C1 segment of cervical spinal cord (tissue), 14 donors: ENCODE measurements around the gene IRX3.
"Not testable (repeated sequence)": the region's sequence is repeated elsewhere in the genome, so short reads cannot be mapped to it uniquely, and the experiment has no call there.

Experiments used
- DNase-seq, 14 donors: peaks; one replicate each; lab custom pipeline; 2025; lab: John Stamatoyannopoulos, UW

IRX3 gene

GRCh38 chr16:54277845-54278703 is 8.5 kb downstream of the IRX3 start:
- DNase-seq, result peak in 4 of 14 donors; percentile 20 to 60 (median 44)

GRCh38 chr16:54275956-54276355 is 10.6 kb downstream of the IRX3 start:
- no peak for DNase-seq

- no peak for DNase-seq
These were observed 13.0 kb downstream of the IRX3 start for GRCh38 chr16:54273566-54273965.

GRCh38 chr16:54270711-54271110 is 15.9 kb downstream of the IRX3 start:
- no peak for DNase-seq

GRCh38 chr16:54269461-54269860 is 17.1 kb downstream of the IRX3 start:
- DNase-seq, result no peak

- DNase-seq, result no peak
These were observed 17.8 kb downstream of the IRX3 start for GRCh38 chr16:54268766-54269165.

GRCh38 chr16:54268340-54268739 is 18.2 kb downstream of the IRX3 start:
- no peak for DNase-seq

- DNase-seq, result no peak
These were observed 20.1 kb downstream of the IRX3 start for GRCh38 chr16:54266363-54266955.

GRCh38 chr16:54265575-54266107 is 20.9 kb downstream of the IRX3 start:
- DNase-seq, result no peak

GRCh38 chr16:54253118-54253517 is 33.5 kb downstream of the IRX3 start:
- no peak for DNase-seq

- DNase-seq, result no peak
These were observed 37.5 kb downstream of the IRX3 start for GRCh38 chr16:54248863-54249710.

GRCh38 chr16:54247705-54248104 is 38.9 kb downstream of the IRX3 start:
- DNase-seq, result not testable (repeated sequence)

- no peak for DNase-seq
These were observed 40.1 kb downstream of the IRX3 start for GRCh38 chr16:54246454-54246821.

- DNase-seq, result no peak
These were observed 40.7 kb downstream of the IRX3 start for GRCh38 chr16:54245788-54246453.

GRCh38 chr16:54244061-54244886 is 42.3 kb downstream of the IRX3 start:
- DNase-seq, result no peak

- DNase-seq, result no peak
These were observed 43.4 kb downstream of the IRX3 start for GRCh38 chr16:54243202-54243601.

GRCh38 chr16:54242199-54242598 is 44.4 kb downstream of the IRX3 start:
- peak in 2 of 14 donors; percentile 0 to 18 for DNase-seq

- DNase-seq, result peak in 1 of 14 donors; percentile 3
These were observed 45.1 kb downstream of the IRX3 start for GRCh38 chr16:54241525-54241924.

- DNase-seq, result no peak
These were observed 46.1 kb downstream of the IRX3 start for GRCh38 chr16:54240271-54241129.

GRCh38 chr16:54239456-54239855 is 47.1 kb downstream of the IRX3 start:
- no peak for DNase-seq
